ENCODE results near the gene DLX4.

The DLX4 gene

DNA sequence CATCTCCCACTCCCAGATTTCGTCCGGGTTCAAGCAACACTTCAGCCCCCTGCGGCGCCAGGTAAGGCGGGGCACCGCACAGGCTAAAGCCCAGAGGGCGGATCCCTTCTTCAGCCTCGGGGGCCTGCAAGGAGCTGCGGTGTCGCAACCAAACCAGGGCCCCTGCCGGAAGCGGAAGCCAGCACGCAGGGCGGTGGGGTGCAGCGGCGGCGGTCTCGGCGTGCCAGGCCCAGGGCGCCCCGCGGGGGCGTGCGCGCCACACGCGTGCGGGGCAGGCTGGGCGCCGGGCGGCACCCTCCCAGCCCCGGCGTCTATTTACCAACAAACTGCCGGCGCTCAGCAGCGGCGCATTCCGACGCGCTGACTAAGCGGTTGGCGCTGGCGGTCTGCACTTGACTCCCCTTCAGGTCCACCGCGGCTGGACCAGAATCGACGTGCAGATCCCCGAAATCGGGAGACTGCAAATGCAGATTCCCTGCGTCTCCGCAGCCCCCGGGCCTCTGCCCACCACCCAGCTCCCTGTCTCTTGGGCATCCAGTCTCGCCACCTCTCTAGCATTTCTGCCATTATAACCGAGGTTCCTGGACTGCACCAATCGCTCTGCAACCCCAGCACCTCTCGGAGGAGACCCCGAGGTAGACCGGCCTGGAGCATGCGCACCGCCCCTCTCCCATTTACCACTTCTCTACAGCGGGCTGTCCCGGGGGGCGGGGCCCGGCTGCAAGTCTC, 421 bp upstream of the DLX4 start:
- DNase-seq (ENCODE audit: low read depth in 3 of 3) = peak; percentile 52 to 61 (median 59)

DNA sequence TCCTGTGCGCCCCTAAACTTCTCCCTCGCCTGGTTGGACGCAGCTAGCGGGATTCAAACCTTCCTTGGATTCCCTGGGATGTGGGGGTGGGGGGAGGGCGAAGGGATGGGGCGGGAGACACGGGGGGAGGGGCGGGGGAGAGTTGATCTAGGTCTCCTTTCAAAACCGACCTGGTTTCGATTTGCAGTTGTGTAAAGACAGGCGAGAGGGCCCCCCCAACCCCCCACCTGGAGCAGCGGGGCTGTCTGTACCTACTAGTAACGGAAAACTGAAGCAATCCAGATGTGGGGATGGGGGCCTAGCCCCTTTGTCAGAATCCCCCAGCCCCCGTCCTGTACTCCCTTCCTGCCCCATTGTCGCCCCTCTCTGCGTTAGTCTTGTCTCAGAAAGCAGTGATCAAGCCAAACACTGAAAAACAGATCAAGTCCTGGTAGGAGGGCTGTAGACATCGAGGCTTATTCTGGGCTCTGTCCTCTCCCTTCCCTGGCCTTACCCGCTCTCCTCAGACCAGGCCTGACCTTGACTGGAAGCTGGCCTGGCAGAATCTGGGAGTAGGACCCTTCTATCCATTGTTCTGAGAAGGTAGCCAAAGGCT, 902 bp downstream of the DLX4 start:
- DNase-seq (ENCODE audit: low read depth in 3 of 3) = no peak

DNA sequence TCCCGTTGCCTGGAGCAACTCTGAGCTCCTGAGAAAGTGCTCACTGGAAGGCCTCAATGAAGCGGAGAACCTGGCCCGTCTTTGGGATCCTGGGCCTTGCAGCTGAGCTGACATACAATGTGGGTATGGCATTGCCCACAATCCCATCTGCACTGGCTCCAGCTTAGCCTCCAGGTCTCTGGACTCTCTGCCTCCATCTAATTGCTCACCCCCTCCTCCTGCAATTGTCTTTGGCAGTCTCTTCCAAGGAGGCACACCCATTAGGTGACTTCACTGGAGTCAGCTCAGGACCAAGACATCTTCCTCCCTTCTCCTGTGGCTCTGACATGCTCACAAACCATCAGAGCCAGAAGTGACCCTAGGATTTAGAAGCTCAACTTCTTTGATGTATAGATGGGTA, 1.5 kb downstream of the DLX4 start:
- no peak for DNase-seq (ENCODE audit: low read depth in 3 of 3)

DNA sequence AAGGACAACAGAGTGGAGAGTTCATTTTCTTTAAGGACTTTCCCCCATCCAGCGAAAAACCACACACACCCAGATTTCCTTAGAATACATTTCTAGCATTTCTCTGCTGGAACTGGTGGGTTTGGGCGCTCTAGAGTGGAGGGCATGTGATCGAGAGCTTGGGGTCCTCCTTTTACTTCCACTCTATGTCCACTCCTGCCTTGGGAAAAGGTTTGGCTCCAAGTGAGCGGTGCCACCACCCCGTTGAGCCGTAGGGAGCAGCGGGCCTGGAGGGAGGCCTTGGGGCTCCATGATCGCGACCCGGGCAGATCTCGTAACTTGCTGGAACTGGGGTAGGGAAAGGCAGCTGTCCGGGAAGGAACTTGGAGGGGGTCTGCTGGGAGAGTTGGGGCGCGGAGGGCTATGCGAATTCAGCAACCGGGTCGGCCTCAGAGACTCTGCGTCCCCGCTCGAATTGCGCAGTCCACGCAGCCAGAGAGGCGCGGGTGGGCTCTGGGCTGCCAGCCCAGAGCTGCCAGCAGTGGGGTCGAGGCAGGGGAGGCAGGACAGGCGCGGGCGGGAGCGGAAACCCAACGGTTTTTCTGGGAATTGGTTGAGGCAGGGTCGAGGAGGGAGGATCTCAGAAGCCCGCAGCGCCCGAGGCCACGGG, 2.3 kb downstream of the DLX4 start:
- no peak for DNase-seq (ENCODE audit: low read depth in 3 of 3)

DNA sequence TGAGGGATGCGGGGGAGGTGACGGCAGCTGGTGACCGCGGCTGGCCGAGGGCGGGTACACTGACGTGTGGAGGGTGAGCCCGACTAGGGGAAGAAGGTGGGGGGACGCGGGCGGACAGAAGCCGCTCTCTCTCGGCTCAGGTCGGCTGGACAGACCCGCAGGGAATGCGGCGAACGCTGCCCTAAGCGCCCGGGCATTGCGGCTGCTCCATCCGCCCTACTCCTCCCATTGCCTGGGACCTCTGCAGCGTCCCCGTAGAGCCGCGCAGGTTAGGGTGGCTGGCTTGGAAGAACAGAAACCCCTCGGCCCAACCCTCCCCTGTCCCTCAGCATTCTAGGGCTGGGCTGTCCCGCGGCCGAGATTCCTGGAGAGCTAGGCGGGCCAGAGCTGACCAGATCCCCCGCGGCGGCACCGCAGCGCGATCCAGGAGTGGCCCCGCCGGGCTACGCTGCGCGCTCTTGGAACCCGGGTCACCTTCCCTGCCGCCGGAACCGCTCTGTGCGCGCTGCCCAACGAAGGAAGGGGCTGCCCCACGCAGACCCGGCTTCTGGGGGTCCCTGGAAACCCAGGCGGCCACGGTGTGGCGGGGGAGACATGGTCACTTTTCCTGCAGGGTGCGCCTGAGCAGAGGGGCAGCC, 3.0 kb downstream of the DLX4 start:
- DNase-seq (ENCODE audit: low read depth in 3 of 3) = no peak

DNA sequence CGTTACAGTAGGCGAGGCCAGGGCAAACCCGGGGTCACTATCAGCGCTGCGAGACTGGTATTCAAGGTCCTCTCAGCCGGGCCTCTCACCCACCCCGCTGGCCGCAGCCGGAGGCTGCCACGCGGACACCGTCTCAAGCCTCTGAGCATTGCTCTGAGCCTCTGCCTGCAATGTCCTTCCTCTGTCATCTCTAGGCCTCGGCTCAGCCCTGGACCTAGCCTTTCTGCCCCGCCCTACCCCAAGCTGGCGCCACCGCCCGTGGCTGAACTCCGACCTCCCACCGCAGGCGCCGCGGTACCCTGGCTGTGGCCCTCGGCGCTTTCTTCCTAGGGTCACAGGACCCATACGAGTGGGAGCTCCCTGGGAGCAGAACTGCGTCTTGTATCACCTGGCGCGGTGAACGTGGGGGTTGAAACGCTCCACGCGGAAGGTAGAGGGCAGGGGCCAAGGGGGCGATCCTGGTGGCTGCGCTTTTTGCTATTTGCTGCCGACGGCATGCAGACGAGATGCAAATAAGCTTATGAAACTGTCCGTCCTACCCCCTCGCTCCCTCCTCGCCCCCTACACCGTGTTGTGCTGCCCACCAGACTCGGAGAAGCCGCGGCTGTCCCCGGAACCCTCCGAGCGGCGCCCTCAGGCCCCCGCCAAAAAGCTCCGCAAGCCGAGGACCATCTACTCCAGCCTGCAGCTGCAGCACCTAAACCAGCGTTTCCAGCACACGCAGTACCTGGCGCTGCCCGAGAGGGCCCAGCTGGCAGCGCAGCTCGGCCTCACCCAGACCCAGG, 3.7 kb downstream of the DLX4 start:
- no peak for DNase-seq (ENCODE audit: low read depth in 3 of 3)

DNA sequence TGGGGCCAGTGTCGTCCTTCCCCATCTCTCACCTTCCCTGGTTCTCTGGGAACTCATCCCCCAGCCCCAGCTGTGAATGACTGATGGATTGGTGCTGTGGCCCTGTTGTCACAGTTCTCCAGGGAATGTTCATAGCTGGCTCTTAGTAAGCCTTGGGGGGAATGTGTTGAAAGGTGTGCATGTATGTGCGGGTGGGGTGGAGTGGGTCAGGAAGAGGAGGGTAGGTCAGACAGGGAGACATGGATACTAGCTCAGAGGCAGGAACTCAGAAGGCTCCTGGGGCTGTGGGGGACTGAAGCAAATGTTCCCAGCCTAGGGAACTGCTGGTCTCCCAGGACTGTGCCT, 4.3 kb downstream of the DLX4 start:
- DNase-seq (ENCODE audit: low read depth in 3 of 3) = no peak

DNA sequence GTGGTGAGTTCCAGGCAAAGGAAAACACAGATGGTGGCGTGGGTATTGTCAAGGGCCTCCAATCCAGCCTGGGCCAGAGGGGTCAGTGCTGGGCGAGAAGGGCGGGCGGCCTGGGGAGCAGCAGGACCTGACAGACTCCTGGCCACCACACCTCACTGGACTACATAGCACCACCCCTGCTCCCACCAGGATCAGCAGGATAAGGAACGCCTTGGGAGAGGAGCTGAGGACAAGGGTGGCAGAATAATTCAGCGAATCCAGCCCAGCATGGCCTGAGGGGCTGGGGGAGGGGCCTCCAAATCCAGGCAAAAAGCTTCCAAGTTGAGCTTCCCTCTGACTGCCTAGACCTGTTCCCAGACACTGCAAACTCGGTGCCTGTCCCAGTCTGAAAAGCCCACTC, 6.5 kb downstream of the DLX4 start:
- no peak for DNase-seq (ENCODE audit: low read depth in 3 of 3)

DNA sequence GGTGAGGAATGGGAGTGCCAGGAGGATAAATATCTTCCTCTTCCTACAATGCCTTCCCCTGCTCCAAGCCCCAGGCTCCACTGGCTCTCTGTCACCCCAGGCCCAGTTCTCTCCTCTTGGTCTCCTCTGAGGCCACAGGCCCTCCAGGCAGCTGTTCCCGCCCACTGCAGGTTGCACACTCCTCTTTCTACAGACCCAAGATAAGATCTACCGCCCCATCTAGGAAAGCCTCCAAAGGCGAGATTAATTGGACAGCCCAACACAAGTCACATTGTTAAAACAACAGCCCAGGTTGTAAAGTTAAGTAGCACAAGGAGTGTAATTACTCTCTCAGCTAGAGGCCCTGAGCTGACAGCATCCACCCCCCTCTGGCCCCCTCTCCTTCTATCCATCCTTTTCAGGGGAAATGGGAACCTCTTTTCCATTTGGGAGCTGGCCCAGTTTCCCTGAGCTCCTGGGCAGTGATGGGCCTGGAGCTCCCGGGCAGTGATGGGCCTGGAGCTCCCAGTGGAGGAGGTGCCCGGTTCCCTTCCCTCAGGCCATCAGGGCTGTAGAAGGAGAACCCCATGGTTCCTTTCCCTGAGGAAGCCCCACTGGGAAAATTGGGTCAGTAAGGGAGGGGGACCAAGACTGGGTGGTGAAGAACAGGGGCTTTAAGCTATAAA, 7.3 kb downstream of the DLX4 start:
- DNase-seq (ENCODE audit: low read depth in 3 of 3) = no peak

DNA sequence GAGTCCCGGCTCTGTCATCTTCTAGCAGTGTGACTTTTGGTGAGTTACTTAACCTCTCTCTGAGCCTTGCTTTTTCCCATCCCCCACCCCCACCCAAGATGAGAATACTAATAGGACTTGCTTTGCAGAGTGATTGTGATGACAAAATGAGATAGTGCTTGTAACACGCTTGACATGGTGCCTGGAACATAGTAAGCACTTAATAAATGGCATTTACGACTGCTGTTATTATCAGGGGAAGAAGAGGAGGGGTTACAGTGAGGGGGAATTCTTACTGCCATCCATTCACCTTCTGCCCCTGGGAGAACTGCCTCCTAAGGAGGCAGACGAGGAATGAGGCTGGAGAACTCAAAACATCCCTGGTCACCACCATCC, 7.8 kb downstream of the DLX4 start:
- DNase-seq (ENCODE audit: low read depth in 3 of 3) = no peak

DNA sequence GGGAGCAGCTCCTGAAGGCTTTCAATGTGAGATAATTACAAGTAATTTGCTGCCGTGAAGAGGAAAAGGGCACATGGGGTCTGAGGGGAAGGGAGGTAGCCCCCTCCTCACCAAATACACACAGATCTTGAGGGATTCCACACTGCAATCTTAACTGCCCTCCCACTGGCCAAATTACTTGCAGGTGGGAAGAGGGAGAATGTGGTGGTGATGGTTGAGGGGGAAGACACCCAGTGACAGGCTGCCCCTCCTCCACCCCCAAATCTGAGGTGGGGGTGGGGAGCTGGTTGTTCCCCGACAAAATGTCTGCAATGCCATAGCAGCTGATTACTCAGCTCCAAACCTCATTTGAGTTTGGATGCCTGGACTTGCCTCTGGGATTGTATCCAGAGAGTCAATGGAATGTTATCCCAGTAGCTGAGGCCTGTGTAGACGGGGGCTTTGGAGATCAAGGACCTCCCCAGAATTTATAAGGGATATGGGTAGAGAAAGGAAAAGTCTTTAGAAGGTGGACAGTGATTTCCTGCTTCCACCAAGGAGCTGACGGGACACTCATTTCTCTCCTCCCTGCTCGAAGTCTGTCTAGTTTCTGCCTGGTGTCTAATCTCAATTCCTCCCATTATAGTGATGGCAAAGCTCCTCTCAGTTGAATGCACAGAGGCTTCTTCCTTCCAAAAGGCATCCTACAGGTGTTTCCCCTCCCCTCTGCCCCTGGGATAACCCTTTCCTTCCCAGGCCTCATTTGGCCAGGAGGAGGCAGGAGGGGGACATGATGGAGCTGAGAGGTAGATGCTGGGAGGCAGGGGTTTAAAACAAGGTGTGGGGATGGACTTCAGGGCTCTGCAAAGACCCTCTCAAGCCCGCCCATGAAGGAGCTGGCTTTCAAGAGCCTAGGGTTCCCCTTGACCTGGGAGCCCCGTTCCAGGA, 8.7 kb downstream of the DLX4 start:
- no peak for DNase-seq (ENCODE audit: low read depth in 3 of 3)

DNA sequence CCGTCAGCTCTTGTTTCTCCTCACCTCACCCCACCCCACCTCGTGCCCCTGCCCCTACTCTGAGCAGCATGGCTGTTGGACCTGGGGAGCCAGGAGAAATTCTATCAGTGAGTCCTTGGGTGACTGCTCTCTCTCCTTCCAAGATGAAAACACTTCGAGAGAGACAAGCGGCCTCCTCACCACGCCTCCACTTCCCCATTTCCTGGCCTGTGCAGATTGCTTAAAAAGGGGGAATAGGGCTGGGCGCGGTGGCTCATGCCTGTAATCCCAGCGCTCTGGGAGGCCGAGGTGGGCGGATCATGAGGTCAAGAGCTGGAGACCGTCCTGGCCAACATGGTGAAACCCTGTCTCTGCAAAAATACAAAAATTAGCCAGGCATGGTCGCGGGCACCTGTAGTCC, 9.5 kb downstream of the DLX4 start:
- DNase-seq (ENCODE audit: low read depth in 3 of 3) = no peak

DNA sequence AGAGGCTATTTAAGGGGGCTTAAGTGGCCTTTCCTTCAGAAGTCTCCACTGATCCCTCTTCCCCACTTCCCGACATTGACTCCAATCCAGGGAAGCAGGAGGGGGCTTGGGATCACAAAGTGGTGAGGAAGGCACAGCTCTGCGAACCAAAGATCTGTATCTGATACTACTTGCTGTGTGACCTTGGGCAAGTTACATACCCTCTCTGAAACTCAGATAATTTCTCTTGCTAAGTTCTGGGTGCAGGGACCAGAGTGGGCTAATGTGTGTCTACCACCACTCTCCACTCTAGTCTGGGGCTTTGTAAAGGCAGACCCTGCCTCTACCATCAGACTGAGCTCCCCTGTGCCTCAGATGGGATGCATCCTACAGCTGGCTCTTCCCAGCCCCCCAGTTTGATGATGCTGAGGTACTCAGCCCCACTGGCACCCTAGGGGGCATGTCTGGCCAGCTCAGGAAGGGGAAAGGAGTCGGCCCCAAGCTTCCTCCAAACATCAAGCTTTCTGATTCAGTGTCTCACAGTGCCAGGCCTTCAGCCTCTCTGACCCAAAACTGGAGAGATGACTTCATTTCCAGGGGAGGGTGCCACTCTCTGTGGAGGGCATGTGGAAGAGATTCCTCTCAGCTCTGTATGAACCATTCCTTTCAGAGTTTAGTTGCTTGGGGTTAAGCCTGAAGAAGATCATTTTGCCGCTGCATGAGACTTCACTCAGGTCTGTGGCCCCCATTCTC, 10.9 kb downstream of the DLX4 start:
- DNase-seq (ENCODE audit: low read depth in 3 of 3) = no peak

DNA sequence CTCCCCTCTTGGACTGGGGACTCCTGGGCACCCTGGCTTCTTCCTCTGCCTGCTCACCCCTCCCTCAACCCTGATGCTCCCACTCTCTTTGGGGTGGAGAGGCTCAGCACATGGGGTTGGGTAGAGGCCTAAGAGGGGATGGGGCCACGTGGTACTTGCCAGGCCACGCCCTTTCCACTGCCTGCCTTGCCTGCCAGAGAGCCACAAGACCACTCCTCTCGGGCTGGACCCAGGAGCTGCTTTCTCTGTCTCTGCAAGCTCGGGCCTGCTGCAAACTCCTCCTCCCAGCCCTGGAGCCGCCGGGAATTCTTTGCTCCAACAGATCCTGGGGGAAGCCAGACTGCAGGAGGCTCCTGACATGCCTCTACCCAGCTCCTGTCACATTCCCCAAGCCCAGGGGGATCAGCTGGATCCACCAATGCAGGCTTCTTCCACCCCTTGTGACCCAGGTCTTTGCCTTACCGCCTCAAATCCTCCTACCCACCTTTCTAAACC, 11.8 kb downstream of the DLX4 start:
- DNase-seq (ENCODE audit: low read depth in 3 of 3) = no peak

DNA sequence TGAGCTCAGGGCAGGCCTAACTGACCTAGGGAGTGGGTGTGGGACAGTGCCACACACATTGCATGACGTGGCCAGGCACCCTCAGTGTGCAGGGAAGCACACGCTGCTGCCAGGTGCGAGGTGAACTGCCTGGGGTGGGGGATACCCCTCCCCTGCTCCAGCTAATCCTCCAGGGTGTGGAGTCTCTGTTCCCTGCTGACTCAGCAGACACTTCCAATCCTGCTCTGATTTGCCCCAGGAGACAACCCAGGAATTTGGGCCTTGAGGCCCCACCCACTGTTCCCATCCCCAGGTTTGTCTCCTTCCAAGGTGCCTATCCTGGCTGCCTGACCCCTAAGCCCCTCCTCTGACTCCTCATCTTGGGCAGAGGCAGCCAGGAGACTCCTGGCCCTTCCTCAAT, 15.3 kb downstream of the DLX4 start:
- no peak for DNase-seq (ENCODE audit: low read depth in 3 of 3)

DNA sequence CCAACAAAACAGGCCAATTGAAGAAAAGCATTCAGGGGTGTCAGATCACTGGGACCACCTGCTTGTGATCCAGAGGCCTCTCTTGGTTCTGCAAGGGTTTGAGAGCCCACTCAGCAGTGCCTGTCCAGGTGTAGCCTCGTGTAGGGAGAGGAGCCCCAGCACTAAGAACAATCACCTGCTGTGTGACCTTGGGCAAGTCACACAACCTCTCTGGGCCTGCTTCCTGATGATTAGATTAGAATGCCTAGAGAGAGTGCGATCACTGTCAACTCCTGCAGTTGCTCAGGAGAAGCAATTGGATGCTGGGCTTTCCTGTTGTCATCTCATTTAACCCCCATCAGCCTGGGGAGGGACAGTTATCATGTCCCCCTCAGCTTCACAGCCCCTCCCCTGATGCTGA, 15.8 kb downstream of the DLX4 start:
- DNase-seq (ENCODE audit: low read depth in 3 of 3) = no peak

DNA sequence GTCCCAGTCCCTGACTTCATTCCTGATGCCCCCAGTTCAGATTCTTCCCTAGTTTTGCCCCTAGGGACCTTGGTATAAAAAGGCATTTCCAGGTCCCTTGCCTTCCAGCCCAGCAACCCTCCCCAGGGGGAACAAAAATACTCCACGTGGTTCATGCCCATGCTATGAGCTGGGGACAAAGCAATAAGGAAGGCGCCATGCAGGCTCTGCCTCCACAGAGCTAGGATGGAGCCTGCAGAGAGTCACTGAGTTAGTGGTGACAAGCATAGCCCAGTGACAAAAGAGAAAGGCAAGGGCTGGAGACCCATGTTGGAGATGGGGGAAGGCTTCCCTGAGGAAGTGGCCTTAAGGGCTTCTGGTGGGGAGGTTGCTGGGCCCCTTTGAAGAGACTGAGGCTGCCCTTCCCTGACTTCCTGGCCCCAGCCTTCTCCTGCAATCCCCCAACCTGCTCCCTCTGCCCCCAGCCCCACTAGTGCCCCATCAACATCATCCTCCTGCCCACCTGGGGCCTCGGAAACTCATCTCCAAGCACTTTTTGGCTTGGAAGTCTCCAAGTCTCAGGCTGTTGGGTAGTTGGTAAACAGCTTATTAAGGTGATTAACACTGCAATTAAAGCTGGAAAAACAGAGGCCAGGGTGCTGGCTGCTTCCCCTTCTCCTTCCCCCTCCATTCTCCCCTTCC, 16.5 kb downstream of the DLX4 start:
- DNase-seq (ENCODE audit: low read depth in 3 of 3) = no peak

DNA sequence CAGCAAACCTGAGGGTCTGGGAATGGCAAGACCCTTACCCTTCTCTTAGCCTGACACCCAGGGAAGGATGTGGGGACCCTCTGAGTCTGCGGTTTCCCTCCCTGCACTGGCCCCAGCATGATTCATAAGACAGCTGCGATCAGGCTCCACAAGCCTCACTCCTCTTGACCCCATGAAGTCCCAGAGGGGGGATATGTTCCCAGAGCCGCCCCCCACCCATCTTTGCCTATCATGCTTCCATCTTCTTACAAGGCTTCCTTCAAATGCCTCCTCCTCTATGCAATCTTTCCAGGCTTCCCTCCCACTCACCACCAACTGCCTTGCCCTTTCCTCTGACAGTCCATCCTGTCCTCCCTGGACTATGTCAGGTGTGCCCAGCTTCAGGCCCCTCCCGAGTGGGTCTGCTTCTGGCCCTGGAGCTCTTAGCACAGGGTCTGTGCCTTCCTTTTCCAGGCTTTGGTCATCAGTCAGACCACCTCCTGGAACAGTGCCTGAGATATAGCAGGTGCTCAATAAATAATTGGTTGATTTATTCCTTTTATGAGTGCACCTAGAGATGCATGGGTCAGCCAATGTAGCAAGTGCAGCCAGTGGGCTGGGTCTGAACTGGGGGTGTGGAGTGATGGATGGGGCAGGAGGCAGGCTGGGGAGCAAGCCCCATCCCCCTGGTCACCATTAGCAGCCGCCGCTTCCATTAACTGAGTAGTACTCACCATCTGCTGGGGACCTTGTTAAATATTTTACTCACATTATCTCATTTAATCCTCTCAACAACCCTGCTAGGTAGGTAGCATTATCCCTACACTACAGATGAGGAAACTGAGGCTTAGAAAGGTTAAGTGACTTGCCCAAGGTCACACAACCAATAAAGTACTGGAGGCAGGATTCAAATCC, 17.7 kb downstream of the DLX4 start:
- no peak for DNase-seq (ENCODE audit: low read depth in 3 of 3)

All from stimulated activated CD4-positive, alpha-beta T cell treated with anti-CD3 and anti-CD28 coated beads, TNF-alpha, amount 100 ng/mL, for 48 hours (primary cell).